ENCODE results near the gene PPFIA2.

DNA sequence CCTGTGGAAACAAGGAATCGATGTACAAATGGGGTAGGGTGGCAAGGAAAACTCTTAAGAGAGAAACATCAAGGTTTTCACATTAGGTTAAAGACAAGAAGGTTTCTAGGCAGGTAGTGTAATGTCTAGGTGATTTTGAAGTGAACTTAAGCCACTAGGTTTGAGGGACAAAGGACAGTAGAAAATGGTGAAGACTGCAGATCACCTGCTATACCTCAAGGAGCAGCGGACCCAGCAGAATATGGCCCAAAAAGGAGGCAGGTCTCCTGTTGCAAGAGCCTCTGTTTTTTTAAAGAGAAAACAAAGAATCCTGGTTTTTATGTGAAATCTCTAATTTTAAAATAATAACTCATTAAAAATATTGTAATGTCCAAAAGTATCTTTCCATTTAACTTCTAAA is 503.2 kb downstream of the PPFIA2 start:
- TF ChIP-seq, protein P1, sequence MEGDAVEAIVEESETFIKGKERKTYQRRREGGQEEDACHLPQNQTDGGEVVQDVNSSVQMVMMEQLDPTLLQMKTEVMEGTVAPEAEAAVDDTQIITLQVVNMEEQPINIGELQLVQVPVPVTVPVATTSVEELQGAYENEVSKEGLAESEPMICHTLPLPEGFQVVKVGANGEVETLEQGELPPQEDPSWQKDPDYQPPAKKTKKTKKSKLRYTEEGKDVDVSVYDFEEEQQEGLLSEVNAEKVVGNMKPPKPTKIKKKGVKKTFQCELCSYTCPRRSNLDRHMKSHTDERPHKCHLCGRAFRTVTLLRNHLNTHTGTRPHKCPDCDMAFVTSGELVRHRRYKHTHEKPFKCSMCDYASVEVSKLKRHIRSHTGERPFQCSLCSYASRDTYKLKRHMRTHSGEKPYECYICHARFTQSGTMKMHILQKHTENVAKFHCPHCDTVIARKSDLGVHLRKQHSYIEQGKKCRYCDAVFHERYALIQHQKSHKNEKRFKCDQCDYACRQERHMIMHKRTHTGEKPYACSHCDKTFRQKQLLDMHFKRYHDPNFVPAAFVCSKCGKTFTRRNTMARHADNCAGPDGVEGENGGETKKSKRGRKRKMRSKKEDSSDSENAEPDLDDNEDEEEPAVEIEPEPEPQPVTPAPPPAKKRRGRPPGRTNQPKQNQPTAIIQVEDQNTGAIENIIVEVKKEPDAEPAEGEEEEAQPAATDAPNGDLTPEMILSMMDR (conservative IDR thresholded peaks at IDR 0.05), result no peak
- no peak for TF ChIP-seq ZFX (IDR thresholded peaks at IDR 0.05)
